HG02678 (cell line): ENCODE data around the gene ARHGAP8.

Experiments
- ATAC-seq: cut with Tn5 transposase; IDR thresholded peaks from one replicate; pipeline ENCODE4 v1.9.1; 2021; ENCODE audit warnings: mild to moderate bottlenecking, moderate library complexity; ENCODE audit not compliant: unreplicated experiment

Gene ARHGAP8

DNA sequence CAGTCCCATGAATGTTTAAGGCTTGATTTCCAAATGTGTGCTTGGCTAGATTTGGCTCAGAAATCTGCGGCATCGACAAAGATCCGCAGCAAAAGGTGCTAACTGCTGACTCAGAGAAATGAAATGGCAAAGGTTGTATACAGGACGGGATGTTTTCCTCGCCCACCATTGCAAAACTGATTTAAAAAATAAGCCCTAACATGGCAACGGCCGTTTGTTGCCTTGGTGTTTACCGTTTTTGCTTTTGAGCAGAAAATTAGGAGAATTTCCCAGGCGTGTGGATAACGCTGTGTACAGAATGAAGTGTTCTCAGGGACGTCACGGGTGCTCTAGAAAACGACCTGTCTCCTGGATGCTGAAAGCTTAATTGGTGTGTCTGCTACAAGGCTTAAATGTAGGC is 70.2 kb downstream of the ARHGAP8 start:
- no peak for ATAC-seq

DNA sequence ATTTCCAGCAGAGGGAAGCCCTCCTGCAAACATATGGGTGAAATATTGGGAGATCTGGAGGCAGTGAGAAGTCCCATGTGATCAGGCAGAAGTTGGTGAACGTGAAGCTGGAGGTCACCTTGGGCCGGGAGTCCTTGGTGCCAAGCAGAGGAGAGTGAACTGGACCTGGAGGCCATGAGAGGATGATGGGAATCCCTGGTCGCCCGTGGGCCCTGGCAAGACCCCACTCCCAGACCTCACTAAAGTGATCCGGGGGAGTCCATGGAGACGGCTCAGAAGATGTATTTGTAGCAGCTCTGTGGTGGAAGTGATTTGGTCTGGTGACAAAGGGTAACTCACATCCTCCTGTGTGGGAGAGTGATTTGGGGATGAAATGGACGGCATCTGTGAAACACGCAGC is 71.0 kb downstream of the ARHGAP8 start:
- ATAC-seq, result no peak

DNA sequence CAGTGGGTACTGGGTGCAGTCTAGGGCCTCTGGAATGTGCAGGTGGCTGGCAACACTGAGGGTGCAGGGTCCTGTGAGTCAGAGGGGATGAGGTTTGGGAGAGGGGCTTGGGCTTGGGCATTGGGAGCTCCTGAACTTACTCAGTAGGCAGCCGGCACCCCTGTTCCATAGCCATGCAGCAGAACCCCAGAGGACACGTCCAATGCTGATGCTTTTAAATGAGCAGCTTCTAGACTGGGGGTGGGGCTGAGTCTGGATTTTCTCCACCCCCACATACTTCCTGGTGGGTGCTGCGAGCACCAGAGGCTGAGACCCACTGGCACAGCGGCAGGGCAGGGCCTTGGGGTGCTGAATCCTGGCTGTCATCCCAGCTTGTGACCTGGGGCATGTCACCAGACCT is 71.4 kb downstream of the ARHGAP8 start:
- no peak for ATAC-seq

DNA sequence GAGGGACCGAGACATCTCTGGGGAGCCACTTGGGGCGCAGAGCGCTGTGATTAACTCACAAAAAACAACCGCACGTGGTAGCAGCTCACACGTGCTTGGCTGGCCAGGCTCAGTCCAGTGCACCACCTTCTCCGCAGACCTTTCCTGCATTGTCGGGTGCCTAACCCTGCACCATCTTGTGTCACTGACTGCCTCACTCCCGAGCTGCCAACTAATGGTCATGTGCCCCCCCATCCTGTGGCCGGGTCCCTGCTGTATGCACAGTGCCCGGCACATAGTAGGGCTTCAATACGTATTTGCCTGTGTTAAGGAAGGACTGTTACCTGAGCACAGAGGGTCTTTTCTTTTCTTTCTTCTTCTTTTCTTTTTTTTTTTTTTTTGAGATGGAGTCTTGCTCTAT is 71.9 kb downstream of the ARHGAP8 start:
- ATAC-seq, result no peak

DNA sequence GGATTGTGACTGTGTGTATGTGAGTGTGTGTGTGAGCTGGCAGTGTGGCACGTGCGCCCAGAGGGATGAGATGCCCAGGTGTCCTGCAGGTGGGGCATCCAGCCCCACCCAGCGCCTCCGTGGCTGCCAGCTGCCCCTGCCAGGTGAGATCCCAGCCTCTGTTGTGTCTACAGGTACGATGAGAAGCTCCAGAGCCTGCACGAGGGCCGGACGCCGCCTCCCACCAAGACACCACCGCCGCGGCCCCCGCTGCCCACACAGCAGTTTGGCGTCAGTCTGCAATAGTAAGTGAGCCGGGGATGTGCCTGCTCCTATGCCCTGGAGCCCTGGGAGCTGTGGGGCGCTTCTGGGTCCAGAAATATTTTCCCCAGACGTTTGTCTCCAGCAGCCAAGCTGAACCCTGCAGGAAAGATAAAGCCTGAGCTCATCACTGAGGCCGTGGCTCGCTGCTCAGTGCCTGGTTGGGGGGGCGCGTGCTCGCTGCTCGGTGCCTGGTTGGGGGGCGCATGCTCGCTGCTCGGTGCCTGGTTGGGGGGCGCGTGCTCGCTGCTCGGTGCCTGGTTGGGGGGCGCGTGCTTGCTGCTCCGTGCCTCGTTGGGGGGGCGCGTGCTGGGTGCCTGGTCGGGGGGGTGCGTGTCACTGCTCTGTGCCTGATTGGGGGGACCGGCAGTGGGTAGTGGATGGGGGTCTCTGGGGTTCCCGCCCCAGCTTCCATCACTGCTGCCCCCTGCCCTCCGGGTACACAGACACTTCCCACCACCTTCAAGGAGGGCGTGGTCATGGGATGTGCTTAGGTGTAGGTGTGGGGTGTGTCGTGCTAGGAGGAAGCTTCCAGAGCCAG is 73.2 kb downstream of the ARHGAP8 start:
- no peak for ATAC-seq

DNA sequence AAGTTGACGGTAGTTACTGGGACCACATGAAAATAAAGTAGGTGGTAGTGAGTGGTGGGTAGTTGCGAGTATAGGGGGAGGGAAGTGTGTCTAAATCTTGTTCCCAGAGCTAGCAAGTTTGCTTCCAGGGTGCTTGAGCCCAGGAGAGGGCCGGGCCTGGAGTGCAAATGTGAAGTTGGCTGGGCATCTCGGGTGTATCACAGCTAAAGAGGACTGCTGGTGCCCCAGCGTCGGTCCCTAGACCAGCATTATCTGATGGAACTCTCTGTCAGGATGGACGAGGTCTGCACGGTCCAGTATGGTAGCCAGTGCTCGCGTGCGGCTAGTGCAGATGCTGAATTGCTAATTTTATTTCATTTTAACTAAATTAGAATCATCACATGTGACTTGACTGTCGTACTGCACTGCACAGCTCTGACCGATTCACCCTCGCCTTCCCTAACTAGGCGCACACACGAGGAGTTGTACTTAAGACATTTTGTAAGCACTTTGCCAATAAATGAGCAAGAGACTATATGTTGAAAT is 75.4 kb downstream of the ARHGAP8 start:
- no peak for ATAC-seq

DNA sequence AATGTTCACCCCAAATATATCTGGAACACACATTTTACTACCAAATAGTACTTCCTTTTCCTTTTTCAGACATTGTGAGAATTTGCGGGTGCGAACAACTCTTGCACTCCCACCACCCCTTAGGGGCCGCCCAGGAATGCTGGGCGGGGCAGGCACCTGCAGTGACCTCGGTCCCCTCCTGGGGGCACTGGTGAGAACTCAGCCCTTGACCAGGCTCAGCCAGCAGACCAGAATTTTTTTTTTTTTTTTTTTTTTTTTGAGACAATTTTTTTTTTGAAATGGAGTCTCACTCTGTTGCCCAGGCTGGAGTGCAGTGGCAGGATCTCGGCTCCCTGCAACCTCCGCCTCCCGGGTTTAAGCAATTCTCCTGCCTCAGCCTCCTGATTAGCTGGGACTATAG is 75.8 kb downstream of the ARHGAP8 start:
- ATAC-seq, result no peak

DNA sequence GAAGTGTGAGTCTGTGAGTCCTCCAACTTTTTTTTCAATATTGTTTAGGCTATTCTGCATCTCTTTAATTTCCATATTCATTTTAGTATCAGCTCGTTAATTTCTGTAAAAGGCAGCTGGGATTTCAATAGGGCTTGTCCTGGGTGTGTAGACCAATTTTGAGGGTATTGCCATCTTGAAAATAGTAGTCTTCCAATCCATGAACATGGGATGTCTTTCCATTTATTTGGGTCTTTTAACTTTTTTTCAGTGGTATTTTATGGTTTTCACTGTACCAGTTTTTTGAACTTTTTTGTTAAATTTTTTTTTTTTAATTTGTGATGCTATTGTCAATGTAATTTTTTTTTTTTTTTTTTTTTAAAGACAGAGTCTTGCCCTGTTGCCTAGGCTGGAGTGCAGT is 79.5 kb downstream of the ARHGAP8 start:
- ATAC-seq, result no peak

DNA sequence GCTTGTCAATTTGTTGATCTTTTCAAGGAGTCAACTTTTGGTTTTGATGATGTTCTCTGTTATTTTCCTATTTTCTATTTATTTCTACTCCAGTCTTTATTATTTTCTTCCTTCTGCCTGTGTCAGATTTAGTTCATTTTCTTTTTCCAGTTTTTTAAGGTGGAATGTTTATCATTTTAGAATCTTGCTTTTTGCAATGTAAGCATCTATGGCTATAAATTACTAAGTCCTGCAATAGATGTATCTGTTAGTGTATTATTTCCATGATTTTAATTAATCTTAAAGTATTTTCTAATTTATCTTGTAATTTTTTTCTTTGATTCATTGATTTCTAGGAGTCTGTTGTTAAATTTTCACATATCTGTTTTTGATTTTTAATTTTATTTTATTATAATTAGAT is 81.7 kb downstream of the ARHGAP8 start:
- ATAC-seq, result no peak

DNA sequence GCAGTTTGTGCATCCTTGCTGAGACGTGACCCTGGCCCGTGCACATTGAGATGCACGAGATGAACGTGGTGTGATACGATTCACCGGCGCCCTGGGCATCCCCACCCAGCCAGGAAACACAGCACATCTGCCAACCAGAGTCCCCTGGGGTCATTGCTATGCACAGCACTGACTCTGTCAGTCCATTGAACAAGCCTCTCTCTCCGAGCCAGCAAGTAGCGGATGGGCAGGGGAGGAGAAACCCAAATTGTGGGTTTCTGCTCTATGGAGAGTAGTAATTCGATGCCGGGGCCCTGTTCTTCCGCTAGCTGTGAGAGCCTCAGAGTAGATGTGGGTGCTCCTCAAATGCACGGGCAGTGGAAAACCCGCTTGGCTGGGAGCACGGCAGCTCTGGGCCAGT is 85.1 kb downstream of the ARHGAP8 start:
- ATAC-seq, result no peak

DNA sequence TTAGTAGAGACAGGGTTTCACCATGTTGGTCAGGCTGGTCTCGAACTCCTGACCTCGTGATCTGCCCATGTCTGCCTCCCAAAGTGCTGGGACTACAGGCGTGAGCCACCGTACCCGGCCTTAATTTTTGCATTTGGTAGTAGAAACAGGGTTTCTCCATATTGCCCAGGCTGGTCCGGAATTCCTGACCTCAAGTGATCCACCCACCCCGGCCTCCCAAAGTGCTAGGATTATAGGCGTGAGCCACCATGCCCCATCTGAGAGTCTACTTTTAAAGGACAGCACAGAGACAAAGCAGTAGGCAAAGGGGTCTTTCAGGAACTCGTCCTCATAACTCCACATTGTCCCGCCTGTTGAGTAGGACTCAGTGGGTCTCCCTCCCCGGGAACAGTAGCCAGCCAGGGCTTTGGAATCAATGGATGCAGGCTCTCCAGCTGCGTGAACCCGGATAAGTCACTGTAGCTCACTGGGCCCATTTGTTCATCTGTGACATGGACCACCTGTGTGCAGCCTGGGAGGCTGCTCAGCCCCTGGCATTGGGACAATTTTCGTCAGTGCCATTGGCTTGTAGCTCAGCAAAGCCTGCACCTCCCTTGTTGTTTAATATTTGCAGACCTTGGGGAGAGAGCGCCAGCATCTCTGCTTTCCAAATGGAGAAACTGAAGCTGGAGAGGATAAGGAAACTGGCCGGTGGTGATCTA is 86.1 kb downstream of the ARHGAP8 start:
- no peak for ATAC-seq

DNA sequence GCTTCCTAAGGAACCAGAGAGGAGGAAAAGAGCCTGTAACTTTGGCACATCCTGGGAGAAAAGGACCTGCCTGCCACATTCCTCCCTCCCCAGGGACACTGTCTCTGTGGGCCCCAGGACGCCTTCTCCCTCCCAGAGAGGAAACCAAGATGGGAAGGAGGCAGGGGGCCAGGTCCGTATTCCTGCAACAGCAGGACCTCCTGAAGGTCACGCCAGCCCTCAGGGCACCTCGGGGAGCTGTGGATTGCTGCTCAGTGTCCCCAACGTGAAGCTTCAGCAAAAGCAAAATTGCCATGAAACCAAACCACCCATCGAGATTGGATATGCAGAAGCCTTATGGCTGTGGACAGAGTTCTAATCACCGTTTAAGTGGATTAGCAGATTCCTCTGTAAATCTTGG is 86.7 kb downstream of the ARHGAP8 start:
- no peak for ATAC-seq

DNA sequence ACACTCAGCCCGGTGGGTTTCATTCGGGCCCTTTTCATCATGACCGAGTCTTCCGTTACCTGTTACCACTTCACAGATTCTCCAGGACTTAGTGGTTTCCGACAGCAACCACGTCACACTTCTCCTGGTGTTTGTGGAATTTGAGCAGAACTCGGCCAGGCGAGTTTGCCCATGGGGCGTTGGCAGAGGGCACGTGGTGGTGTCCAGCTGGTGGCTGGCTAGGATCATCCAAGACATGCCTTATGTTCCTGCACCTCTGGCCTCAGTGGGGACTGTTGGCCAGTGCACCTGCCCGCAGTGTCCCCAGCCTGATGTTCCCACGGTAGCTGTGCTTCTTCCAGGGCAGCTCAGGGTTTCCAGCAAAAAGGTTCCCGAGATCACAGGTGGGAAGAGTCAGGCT is 87.3 kb downstream of the ARHGAP8 start:
- no peak for ATAC-seq

DNA sequence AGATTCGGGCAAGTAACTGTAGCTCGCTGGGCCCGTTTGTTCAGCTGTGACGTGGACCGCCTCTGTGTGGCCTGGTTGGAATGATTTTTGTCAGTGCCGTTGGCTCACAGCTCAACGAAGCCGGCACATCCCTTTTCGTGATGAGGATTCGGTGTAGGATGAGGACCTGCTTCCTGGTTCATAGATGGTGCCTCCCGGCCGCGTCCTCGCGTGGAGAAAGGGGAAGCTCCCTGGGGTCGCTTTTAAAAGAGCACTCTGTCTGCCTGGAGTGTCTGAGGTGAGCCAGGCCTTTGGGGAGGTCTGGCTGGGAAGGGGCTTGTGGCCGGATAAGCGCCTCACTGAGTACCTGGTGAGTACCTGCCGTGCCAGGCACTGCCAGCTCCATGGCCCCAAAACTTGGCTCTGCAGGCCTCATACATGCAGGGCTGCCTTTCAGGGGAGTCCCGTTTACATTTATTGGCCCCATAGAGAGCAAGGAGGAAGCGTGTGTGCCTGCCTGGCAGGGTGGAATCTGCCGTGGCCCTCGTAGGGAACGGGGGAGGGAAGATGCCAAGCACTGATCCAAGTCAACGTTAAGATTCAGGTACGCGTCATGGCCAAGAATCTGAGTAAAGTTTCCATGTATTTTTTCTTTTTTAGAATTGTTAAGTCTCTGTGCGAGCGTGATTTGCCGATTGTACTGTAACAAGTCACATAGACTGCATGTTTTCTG is 88.4 kb downstream of the ARHGAP8 start:
- ATAC-seq, result no peak

DNA sequence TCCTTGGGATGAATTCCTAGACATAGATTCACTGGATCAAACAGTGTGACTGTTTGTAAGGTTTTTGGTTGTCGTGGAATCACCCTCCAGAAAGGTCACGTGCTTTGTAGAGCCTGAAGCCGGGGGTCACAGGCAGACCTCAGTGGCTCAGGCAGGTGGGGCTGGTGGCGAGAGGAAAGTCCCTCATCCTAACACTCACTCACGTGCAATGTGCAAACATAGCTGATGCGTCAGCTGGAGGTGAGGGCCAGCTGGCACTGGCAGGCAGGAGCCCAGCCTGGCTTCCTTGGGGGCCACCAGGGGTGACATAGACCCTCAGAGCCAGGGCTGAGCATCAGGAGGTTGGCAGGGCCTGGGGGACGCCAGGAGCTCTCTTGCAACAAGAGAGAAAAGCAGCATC is 90.0 kb downstream of the ARHGAP8 start:
- no peak for ATAC-seq

DNA sequence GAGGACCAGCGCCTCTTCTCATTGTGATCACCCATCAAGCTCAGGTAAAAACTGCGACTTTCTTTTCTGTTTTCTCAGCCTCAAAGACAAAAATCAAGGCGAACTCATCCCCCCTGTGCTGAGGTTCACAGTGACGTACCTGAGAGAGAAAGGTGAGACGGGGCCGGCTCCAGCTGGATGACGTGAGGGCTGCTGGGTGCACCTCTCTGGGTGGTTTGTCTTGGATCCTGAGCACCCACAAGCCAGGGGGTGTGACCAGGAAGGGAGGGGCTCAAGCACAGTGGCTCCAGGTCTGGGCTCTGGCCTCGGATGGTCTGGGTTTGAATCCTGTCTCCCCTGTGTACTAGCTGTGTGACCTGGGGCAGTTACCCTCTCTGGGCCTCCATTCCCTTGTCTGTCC is 92.8 kb downstream of the ARHGAP8 start:
- ATAC-seq, result no peak

DNA sequence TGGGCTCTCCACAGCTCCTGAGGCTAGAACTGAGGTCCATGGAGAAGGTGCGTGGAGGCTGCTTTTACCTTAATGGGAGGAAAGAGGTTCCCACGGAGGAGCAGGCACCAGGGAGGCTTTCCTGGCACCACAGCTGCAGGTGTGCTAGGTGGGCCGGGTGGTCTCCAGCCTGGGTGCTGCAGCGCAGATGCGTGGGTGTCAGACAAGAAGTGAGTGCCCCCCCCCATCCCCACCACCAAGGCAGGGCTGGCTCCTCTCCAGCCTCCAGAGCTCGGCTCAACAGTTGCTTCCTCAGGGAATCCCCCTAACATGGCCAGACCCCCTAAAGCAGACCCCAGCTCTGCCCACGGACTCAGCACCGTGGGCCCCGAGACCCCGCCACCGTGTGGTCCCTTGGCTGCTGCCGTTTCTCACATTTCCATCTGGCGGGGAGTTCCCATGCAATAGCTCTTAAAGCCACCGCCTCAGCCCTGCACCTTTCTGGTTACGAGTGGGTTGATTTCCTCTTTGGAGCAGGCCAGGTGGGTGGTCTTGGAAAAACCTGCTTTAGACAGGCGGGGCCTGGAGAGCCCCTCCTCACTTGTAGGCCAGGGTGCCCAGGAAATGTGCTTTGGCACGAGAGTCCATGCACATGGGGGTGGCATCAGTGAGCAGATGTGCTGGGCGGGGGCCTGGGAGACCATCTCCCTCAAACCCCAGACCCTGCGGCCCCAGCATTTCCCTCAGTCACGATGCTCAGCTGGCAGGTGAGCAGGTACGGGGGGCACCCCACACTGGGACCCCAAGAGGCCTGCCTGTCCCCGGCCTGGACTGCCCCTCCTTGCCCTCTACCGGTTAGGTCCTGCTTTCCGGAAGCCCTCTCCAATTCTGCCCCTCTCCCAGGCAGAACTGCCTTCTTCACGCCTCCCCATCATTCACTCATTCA is 93.7 kb downstream of the ARHGAP8 start:
- no peak for ATAC-seq

DNA sequence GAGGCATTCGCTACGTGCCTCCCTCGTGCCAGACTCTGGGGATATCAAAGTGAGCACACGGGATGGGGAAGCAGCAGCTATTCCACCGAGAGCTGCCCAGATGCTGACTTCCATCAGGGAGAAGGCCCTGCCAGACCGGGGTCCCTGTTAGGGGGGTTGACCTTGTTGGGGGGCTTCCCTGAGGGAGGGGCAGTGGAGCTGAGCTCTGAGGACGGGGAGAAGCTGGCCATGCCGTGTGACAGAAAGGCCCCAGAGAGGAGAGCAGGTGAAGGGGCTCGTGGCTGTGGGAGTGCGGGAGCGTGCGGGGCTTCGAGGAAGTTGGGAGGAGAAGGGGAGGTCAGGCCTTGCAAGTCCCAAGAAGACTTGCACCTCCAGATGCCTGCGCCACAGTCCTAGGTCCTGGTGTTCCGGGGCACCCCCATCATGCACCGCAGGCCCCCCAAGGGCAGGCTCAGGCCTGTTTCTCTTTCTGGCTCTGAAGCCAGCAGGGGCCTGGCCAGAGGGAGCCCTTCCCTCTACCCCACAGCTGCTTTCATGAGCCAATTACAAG is 94.4 kb downstream of the ARHGAP8 start:
- ATAC-seq, result no peak

DNA sequence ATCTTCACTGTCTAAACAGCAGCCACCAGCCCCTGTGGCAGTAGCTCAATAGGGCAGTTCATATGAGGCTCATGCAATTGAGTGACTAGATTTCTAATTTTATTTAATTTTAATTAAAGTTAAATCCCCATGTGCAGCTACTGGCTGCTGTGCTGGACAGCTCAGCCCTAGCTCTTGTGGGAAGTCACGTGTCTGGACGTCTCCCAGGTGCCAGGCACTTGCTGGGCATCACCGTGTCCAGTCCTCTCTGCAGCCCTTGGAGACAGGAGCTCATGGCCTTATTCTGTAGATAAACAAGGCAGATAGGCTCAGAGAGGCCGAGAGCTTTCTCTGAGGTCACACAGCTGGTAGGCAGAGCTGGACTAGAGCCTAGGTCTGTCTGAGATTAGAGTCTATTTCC is 95.0 kb downstream of the ARHGAP8 start:
- no peak for ATAC-seq

DNA sequence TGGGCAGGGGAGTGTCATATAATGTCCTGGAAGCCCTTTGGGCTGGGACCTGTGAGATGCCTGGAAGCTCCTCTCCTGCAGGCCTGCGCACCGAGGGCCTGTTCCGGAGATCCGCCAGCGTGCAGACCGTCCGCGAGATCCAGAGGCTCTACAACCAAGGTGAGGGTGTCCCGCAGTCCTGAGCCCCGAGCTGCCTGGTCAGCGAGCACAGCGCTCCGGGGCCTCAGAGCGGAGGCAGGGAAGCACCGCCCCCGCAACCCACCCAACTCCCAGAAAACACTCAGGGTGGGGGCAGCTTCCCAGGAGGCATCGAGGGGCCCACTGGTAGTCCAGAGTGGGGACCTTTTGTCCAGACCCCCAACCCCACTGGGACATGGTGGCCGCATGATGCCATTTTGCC is 95.5 kb downstream of the ARHGAP8 start:
- no peak for ATAC-seq
